HepG2 (cell line): ENCODE results near the gene AFAP1. TPM values are rescaled to one million over a fixed set of nuclear protein-coding genes. Genes with fewer than 3 reads are reported as not detected.

Experiments used
- AGO1 ChIP-seq: fragments of 200-400 bp; formaldehyde crosslinking; IDR thresholded peaks from 2 replicates; pipeline ENCODE4 v1.6.1; 2017; ENCODE audit warnings: mild to moderate bottlenecking, low read depth, low read length, moderate library complexity; ENCODE audit not compliant: poor library complexity, severe bottlenecking
- CENPBD1 ChIP-seq: sonication (generic); formaldehyde crosslinking; IDR thresholded peaks from 2 replicates; pipeline ENCODE4 v1.8.0; 2022; ENCODE audit warnings: missing genetic modification reagents, low read depth, mild to moderate bottlenecking, borderline replicate concordance
- CTCF ChIP-seq: sonication (generic); formaldehyde crosslinking; IDR thresholded peaks from 2 replicates; pipeline ENCODE4 v1.5.0; 2020; ENCODE audit warnings: mild to moderate bottlenecking, missing genetic modification reagents, moderate library complexity
- DPF2 ChIP-seq: sonication (generic); formaldehyde crosslinking; IDR thresholded peaks from 2 replicates; pipeline ENCODE4 v1.4.0; 2020; ENCODE audit warnings: mild to moderate bottlenecking, low read depth, missing genetic modification reagents, borderline replicate concordance
- E2F2 ChIP-seq: sonication (generic); formaldehyde crosslinking; IDR thresholded peaks from 2 replicates; pipeline ENCODE4 v1.4.0; 2020; ENCODE audit warnings: missing genetic modification reagents, borderline replicate concordance
- GATA4 ChIP-seq: sonication (generic); IDR thresholded peaks from 2 replicates; pipeline ENCODE4 v1.6.1; 2016; ENCODE audit warnings: antibody characterized with exemption, low read depth, borderline replicate concordance
- HOXA9 ChIP-seq: sonication (generic); formaldehyde crosslinking; IDR thresholded peaks from 2 replicates; pipeline ENCODE4 v1.8.1; 2022; ENCODE audit warnings: missing genetic modification reagents, mild to moderate bottlenecking, moderate library complexity, borderline replicate concordance
- NFYC ChIP-seq: IDR thresholded peaks from 2 replicates; pipeline ENCODE4 v1.6.1; 2016; ENCODE audit warnings: missing genetic modification reagents, missing compliant biosample characterization
- PHF8 ChIP-seq: sonication (generic); formaldehyde crosslinking; IDR thresholded peaks from 2 replicates; pipeline ENCODE4 v1.5.0; 2020; ENCODE audit warnings: missing genetic modification reagents
- SMAD1 ChIP-seq: sonication (generic); formaldehyde crosslinking; IDR thresholded peaks from 2 replicates; pipeline ENCODE4 v1.4.0; 2020; ENCODE audit warnings: missing genetic modification reagents, low read depth, mild to moderate bottlenecking, borderline replicate concordance
- SNAPC2 ChIP-seq: sonication (generic); formaldehyde crosslinking; IDR thresholded peaks from 2 replicates; pipeline ENCODE4 v1.8.1; 2022; ENCODE audit warnings: mild to moderate bottlenecking, missing genetic modification reagents
- SP4 ChIP-seq: sonication (generic); formaldehyde crosslinking; IDR thresholded peaks from 2 replicates; pipeline ENCODE4 v1.8.1; 2023; ENCODE audit warnings: mild to moderate bottlenecking, missing genetic modification reagents
- SYNCRIP ChIP-seq: fragments of 200-400 bp; formaldehyde crosslinking; IDR thresholded peaks from 2 replicates; pipeline ENCODE4 v1.6.1; 2018; ENCODE audit warnings: mild to moderate bottlenecking, low read depth, low read length; ENCODE audit not compliant: insufficient read depth
- TIGD3 ChIP-seq: sonication (generic); formaldehyde crosslinking; IDR thresholded peaks from 2 replicates; pipeline ENCODE4 v1.5.1; 2020; ENCODE audit warnings: mild to moderate bottlenecking, missing genetic modification reagents, borderline replicate concordance
- TMF1 ChIP-seq: sonication (generic); formaldehyde crosslinking; IDR thresholded peaks from 2 replicates; pipeline ENCODE4 v1.8.1; 2022; ENCODE audit warnings: low read depth, missing genetic modification reagents
- ZFAT ChIP-seq: sonication (generic); formaldehyde crosslinking; conservative IDR thresholded peaks from 2 replicates; pipeline ENCODE4 v1.8.1; 2023; ENCODE audit warnings: missing genetic modification reagents, inconsistent platforms
- ZFP1 ChIP-seq: IDR thresholded peaks from 2 replicates; pipeline ENCODE4 v1.6.1; 2016
- ZMAT3 ChIP-seq: sonication (generic); formaldehyde crosslinking; conservative IDR thresholded peaks from 2 replicates; pipeline ENCODE4 v1.7.0; 2021; ENCODE audit warnings: missing genetic modification reagents
- ZNF383 ChIP-seq: sonication (generic); formaldehyde crosslinking; IDR thresholded peaks from 2 replicates; pipeline ENCODE4 v1.4.0; 2020; ENCODE audit warnings: missing genetic modification reagents, mild to moderate bottlenecking, borderline replicate concordance
- ZNF629 ChIP-seq: sonication (generic); formaldehyde crosslinking; conservative IDR thresholded peaks from 2 replicates; pipeline ENCODE4 v1.5.0; 2020; ENCODE audit warnings: missing genetic modification reagents
- ZNF749 ChIP-seq: sonication (generic); formaldehyde crosslinking; IDR thresholded peaks from 2 replicates; pipeline ENCODE4 v1.8.0; 2022; ENCODE audit warnings: mild to moderate bottlenecking, missing genetic modification reagents, moderate library complexity, borderline replicate concordance
- ZSCAN21 ChIP-seq: sonication (generic); formaldehyde crosslinking; IDR thresholded peaks from 2 replicates; pipeline ENCODE4 v1.8.0; 2022; ENCODE audit warnings: mild to moderate bottlenecking, missing genetic modification reagents, moderate library complexity, borderline replicate concordance
- polyA plus RNA-seq, 8 experiments: library from polyadenylated mRNA; depleted of rRNA in 3 of 8; stranded (reverse) in 7 of 8; unstranded in 1 of 8; fragments of >200 nt; fragmentation: Illumina TruSeq in 4 of 8; extraction: Trizol in 4 of 8; gene quantifications; 2 replicates each; pipeline versions ENCODE4 v1.2.1 to v1.2.3, GENCODE V29; 2011 to 2016; ENCODE audit warnings: low read depth in 4 of 8, missing spikeins in 1 of 8, mixed read lengths in 1 of 8; ENCODE audit not compliant: insufficient read depth in 1 of 8
- total RNA-seq, 5 experiments: library from RNA; depleted of rRNA; stranded (reverse); fragments of >200 nt; fragmentation: Illumina TruSeq; extraction: Trizol; gene quantifications; 2 replicates each; pipeline ENCODE4 v1.2.3, GENCODE V29; 2016; ENCODE audit warnings: low read depth in 1 of 5
- TF ChIP-seq, protein P1 (sequence below): sonication (generic); formaldehyde crosslinking; IDR thresholded peaks from 2 replicates; pipeline ENCODE4 v1.5.1; 2020; ENCODE audit warnings: missing genetic modification reagents, mild to moderate bottlenecking, borderline replicate concordance

Gene AFAP1
- total and polyA plus RNA-seq, 2 of the 13 experiments (the other 11 are each of a cell fraction or from before 2014, with no cell fraction given) = 2.5 TPM

DNA sequence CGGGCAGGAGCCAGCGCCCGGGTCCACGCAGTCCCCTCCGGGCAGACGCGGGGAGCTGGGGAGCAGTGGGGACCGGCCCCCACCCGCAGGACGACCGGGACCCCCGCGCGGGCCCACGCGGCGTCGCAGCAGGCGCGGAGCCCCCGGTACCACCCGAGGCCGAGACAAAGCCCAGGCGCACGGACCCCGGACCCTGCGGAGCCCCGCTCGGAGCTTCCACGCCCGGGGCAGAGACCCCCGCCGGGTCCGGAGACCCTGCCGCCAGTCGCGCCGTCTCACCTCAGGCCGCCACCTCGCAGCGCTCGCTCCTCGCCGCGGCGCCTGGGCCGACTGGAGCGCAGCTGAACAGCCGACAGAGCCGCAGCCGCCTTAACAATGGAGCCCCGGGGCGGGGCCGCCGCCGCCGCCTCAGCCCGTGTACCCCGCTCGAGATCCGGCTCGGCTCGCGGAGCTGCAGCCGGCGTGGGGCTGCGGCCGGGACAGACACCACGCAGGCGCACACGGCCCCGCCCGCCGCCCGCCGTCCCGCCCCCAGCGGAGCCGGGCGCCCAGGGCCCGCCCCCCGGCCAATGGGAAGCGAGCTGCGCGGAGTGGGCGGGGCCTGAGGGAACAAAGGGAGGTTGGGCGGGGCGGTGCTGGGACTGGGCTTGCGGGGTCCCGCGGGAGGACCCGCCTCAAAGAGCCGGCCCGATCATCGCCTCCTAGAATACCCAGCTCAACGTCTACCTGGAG lies at the start of gene AFAP1 (continued):
- no peak for TF ChIP-seq CTCF
- no peak for TF ChIP-seq TMF1 (CRISPR knock-in tag)
- 0 out of 2 replicates have a peak, but pooled peaks have one; percentile 36 for TF ChIP-seq ZMAT3 (CRISPR knock-in tag)
- TF ChIP-seq SP4 (CRISPR knock-in tag) = peak; percentile 53; the same call in 1 of the 2 replicates
- TF ChIP-seq PHF8 (CRISPR knock-in tag) = peak; percentile 32; the same call in 1 of the 2 replicates
- TF ChIP-seq HOXA9 = no peak
- TF ChIP-seq ZFAT (CRISPR knock-in tag) = no peak
- no peak for TF ChIP-seq ZNF383
- TF ChIP-seq CENPBD1 (CRISPR knock-in tag) = no peak
- TF ChIP-seq, protein P1, sequence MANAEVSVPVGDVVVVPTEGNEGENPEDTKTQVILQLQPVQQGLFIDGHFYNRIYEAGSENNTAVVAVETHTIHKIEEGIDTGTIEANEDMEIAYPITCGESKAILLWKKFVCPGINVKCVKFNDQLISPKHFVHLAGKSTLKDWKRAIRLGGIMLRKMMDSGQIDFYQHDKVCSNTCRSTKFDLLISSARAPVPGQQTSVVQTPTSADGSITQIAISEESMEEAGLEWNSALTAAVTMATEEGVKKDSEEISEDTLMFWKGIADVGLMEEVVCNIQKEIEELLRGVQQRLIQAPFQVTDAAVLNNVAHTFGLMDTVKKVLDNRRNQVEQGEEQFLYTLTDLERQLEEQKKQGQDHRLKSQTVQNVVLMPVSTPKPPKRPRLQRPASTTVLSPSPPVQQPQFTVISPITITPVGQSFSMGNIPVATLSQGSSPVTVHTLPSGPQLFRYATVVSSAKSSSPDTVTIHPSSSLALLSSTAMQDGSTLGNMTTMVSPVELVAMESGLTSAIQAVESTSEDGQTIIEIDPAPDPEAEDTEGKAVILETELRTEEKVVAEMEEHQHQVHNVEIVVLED (CRISPR knock-in tag) = no peak
- peak; percentile 88; the same call in 1 of the 2 replicates for TF ChIP-seq ZFP1 (CRISPR knock-in tag)
- peak; percentile 39; the same call in 1 of the 2 replicates for TF ChIP-seq NFYC (CRISPR knock-in tag)
- no peak for TF ChIP-seq AGO1
- TF ChIP-seq DPF2 (CRISPR knock-in tag) = no peak
- TF ChIP-seq TIGD3 (CRISPR knock-in tag) = no peak
- no peak for TF ChIP-seq SYNCRIP
- 0 out of 2 replicates have a peak, but pooled peaks have one; percentile 18 for TF ChIP-seq GATA4
- TF ChIP-seq SMAD1 (CRISPR knock-in tag) = no peak
- TF ChIP-seq SNAPC2 (CRISPR knock-in tag) = 0 out of 2 replicates have a peak, but pooled peaks have one; percentile 0
- TF ChIP-seq ZNF629 (CRISPR knock-in tag) = no peak
- TF ChIP-seq ZNF749 (CRISPR knock-in tag) = no peak
- TF ChIP-seq ZSCAN21 = peak; percentile 47; the same call in 1 of the 2 replicates
- TF ChIP-seq E2F2 = no peak
